Epithelial cell of prostate (primary cell): Measurements from ENCODE around the gene CACNA2D4.

Source experiments
- DNase-seq: peaks from one replicate; pipeline ENCODE4 v3.0.0-alpha.2; 2011; ENCODE audit warnings: low read depth, low spot score
- H3K27ac ChIP-seq: fragments of 450-650 bp; 2 replicates; pipeline ENCODE4 v1.5.1; 2017; ENCODE audit warnings: mild to moderate bottlenecking

Gene CACNA2D4

DNA sequence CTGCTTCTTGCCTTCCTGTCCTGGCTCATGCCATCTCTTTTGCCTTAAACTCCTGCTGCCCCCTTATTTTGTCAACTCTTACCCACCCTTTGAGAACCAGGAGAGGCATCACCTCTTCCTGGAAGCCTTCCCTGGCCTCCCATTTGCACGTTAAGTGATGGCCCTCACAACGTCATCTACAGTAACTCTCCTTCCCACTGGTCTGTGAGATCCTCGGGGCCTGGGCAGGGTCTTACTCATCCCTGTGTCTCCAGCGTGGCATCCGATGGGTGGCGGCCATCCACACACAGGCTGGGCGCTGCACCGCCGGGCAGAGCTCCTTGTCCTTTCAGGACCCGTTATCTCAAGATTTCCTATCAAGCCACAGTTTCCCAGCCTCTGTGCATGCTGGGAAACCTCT, 16.8 kb upstream of the CACNA2D4 start:
- no peak for DNase-seq
- no peak overlapping the region for H3K27ac ChIP-seq

DNA sequence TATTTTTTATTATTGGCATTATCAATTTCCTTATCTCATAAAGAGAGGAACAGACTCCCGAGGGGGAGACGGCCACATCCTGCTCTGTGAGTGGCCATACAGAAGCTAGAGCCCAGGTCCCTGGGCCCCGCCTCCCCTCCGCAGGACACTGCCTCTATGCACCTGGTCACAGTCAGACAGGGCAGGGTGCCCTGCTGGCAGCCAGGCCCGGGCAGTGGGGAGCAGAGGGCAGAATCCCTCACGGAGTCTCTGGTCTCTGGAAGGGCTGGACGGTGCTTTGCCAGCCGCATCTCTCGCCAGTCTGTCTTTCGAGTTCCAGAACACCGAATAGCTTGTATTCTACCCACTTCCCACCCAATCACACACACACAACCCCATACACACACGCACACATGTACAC, 16.4 kb upstream of the CACNA2D4 start:
- no peak overlapping the region for H3K27ac ChIP-seq
- no peak for DNase-seq

DNA sequence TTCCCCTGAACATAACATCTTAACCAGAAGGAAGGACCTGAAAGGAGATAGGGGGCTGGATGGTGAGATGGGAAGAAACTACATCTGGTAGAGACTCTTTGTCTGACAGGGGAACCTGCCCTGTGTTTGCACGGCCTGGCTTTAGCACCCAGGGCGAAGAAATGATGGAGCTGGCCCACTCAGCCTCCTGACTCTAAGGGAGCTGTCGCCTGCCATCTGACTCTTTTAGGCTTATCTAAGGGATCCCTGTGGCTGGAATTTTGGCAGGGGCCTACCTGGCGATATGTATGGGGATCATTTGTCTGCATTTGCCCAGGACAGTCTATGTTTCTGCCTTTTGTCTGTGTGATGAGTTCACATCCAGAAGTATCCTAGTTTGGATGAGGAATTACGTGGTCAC, 15.6 kb upstream of the CACNA2D4 start:
- H3K27ac ChIP-seq, result no peak overlapping the region
- DNase-seq, result no peak

- no peak for DNase-seq
- no peak overlapping the region for H3K27ac ChIP-seq
Observed at GRCh38 chr12:1933342-1934051, 15.0 kb upstream of the CACNA2D4 start.

DNA sequence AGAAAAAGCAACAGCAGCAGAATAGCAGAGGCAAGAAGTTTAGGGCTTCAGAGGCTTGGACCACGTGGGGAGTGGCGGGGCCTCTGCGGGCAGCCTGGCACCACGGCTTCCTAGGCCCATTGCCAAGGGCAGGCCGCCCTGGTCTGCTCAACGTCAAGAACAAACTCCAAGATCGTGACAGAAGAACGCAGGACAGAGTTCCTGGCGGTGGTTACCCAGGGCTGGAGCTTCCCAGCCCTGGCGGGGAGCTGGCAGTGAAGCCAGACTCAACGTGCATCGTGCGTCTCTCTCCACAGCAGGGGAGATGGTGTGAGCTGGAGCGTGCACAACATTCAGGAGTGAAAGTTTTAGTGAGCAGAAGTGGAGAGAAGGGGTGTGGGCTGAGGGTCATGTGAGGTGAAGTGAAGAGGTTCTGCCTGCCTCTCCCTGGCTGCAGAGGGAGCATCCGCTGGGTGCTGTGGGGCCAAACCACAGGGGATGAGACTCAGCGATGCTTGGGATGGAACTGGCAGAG, 13.9 kb upstream of the CACNA2D4 start:
- no peak for DNase-seq
- no peak overlapping the region for H3K27ac ChIP-seq

DNA sequence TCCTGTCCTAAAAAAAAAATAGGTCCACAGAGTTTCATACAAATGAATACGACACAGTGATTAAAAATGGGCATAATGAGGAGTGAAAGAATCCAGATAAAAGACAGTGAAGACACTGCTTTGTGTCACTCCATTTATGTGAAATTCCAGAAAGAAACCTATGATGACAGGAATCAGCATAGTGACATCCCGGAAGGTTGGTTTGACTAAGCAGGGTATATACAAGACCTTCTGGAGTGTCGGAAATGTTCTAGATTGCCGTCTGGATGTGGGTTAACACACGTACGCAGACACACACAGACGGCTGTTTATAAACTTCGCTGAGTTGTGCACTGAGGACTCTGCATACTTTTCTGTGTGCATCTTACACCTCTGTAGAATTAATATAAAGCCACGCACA, 13.2 kb upstream of the CACNA2D4 start:
- no peak overlapping the region for H3K27ac ChIP-seq
- no peak for DNase-seq

- no peak for DNase-seq
- H3K27ac ChIP-seq, result no peak overlapping the region
Observed at GRCh38 chr12:1930803-1931597, 12.5 kb upstream of the CACNA2D4 start.

- no peak overlapping the region for H3K27ac ChIP-seq
- no peak for DNase-seq
Observed at GRCh38 chr12:1929985-1930802, 11.7 kb upstream of the CACNA2D4 start.

- H3K27ac ChIP-seq, result no peak overlapping the region
- DNase-seq, result no peak
Observed at GRCh38 chr12:1929241-1929984, 11.0 kb upstream of the CACNA2D4 start.

DNA sequence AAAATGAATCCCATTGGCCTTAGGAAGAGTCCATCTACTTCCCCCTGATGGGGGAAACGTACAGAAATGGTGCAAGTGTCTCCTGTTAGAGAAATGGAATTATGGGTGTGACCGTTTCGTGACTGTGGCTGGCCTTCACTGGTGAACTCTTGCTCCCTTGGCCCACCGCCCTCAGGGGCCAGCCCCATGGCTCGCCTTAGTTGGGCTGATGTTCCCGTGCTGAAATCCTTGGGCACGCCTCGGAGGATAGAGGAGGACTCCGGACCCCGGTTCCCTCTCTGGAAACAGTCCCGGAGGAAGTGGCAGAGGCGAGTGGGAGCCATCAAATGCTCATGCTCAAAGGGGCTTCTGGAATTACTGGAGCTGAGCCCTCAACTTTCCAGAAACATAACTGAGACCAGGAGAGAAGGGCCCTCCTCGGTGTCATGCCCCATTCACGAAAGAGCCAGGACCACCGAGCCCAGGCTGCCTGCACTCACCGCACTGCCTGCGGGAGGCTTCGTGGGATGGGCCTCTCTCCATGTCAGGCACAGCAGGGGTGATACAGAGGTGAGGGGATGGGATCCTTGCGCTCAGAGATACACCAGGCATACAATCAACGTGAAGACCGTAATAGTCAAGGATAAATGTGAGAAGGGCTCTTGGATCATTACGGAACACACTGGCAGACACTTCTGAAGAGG, 10.1 kb upstream of the CACNA2D4 start:
- no peak for DNase-seq
- no peak overlapping the region for H3K27ac ChIP-seq

DNA sequence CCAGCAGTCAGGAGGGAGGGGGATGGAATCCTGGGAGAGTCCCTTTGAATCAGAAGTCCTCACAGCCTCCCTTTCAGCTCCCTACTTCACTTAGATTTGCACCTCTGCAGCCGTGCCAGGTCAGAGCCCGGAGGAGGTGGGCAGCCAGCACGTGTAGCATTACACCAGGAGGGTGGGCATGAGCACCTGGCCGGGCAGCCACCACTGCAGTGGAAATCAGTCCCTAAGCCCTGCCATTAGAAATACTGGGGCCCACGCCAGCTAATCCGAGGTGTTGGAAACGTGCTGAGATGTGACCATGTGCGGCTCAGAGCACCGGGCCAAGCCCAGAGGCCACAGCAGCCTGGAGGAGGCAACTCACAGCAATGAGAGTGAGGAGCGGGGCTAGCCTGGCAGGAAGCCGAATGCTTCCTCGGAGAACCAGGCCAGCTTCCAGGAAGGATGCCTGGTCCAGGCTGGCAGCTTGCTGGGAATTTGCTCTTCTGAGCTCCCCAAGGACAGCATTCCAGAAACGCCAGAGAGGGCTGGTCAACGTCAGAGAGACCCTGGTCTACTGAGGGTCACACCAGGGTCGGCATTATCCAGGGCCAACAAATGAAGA, 9.4 kb upstream of the CACNA2D4 start:
- DNase-seq, result no peak
- no peak overlapping the region for H3K27ac ChIP-seq

GRCh38 chr12:1927051-1927680, 8.7 kb upstream of the CACNA2D4 start:
- no peak overlapping the region for H3K27ac ChIP-seq
- no peak for DNase-seq

DNA sequence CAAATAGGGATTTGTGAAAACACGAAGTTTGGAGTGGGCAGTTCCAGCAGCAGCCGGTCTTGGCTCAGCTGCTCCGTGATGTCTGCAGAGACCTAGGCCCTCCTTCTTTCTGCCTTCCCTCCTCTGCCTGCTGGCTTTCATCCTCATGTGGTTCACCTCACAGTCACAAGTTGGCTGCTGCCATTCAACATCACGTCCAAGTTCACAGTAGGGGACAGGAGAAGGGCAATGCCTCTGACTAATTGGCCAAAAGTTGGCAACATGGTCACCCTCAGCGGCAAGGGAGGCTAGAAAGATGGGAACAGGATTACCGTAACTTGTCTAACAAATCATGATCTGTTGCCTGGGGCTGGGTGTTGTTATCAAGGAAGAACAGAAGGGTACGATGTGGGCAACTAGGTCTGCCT, 7.8 kb upstream of the CACNA2D4 start:
- no peak for DNase-seq
- H3K27ac ChIP-seq, result no peak overlapping the region

GRCh38 chr12:1925684-1926006, 7.2 kb upstream of the CACNA2D4 start:
- H3K27ac ChIP-seq, result no peak overlapping the region
- no peak for DNase-seq

DNA sequence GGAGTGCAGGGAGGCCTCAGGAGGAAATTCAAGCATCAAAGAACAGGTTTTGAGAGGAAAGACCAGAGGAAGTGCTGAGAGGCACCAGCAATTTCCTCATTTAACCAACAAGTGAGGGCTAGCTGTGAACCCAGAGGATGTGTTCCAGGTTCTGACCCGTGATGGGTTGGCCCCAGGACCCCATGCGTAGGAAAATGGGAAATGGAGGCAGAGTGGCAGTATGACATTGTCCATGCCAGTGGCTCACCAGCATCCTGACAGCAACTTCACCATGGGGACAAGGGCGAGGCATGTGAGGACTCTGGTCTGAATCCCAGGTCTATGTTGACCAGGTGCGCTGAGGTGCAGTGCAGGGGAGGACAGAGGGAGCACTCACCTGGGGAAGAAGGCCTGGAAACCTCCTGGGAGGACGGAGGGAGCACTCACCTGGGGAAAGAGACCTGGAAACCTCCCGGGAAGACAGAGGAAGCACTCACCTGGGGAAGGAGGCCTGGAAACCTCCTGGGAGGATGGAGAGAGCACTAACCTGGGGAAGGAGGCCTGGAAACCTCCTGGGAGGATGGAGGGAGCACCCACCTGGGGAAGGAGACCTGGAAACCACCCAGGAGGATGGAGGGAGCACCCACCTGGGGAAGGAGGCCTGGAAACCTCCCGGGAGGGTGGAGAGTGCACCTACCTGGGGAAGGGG, 6.7 kb upstream of the CACNA2D4 start:
- no peak for DNase-seq
- no peak overlapping the region for H3K27ac ChIP-seq

- no peak for DNase-seq
- no peak overlapping the region for H3K27ac ChIP-seq
Observed at GRCh38 chr12:1922985-1923384, 4.5 kb upstream of the CACNA2D4 start.

GRCh38 chr12:1922075-1922709, 3.7 kb upstream of the CACNA2D4 start:
- no peak overlapping the region for H3K27ac ChIP-seq
- no peak for DNase-seq

DNA sequence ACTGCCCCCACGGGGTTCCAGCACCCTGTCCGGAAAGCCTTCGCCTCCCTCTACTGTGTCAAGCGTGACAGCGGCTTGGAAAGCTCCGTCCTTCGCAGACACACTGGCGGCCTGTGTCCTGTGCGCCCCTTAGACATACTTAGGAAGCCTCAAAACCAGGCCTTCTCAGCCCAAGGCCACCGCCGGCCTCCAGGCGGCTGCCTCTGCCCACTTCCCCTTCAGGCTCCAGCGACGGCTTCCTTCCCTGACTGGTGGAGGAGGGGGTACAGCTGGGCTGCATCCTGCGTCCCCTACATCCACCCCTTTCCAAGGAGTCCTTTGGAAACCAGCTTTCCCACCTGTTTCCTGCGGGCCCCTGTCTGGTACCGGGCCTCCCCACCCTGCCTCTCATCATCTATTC, 2.5 kb upstream of the CACNA2D4 start:
- H3K27ac ChIP-seq, result no peak overlapping the region
- no peak for DNase-seq
